Mononuclear cell (primary cell): ENCODE data around the gene IFT122. TPM values are rescaled to one million over a fixed set of nuclear protein-coding genes. Genes with fewer than 3 reads are reported as not detected.

Experiments used
- H3K27me3 ChIP-seq: 2 replicates; pipeline ENCODE4 v1.6.0; 2011; ENCODE audit warnings: low read length, control low read depth; ENCODE audit not compliant: insufficient read depth
- H3K4me1 ChIP-seq: 2 replicates; pipeline ENCODE4 v1.5.1; 2011; ENCODE audit warnings: mild to moderate bottlenecking, low read length, control low read depth; ENCODE audit not compliant: insufficient read depth
- H3K4me3 ChIP-seq: 2 replicates; pipeline ENCODE4 v1.5.1; 2011; ENCODE audit warnings: mild to moderate bottlenecking, low read length, moderate library complexity
- H3K9me3 ChIP-seq: 2 replicates; pipeline ENCODE4 v1.5.1; 2011; ENCODE audit warnings: low read depth, mild to moderate bottlenecking, control low read depth, low read length
- total RNA-seq: library from RNA; depleted of rRNA; stranded (reverse); fragments of >200 nt; gene quantifications from one replicate; pipeline ENCODE4 v1.2.3, GENCODE V29; 2012

The IFT122 gene
- total RNA-seq, 1 donor = 8.3 TPM

- H3K27me3 ChIP-seq = no peaks in the 10 kb centered on the region
- H3K4me1 ChIP-seq = peaks cover 27% of the 10 kb centered on the region
- H3K9me3 ChIP-seq = no peaks in the 10 kb centered on the region
- H3K4me3 ChIP-seq = no peak overlapping the region
These were observed 117.5 kb downstream of the IFT122 start for GRCh38 chr3:129557548-129557894.

- peaks cover 26% of the 10 kb centered on the region for H3K4me1 ChIP-seq
- no peak overlapping the region for H3K4me3 ChIP-seq
- no peaks in the 10 kb centered on the region for H3K27me3 ChIP-seq
- no peaks in the 10 kb centered on the region for H3K9me3 ChIP-seq
These were observed 118.2 kb downstream of the IFT122 start for GRCh38 chr3:129558081-129558771.

GRCh38 chr3:129558772-129559564 is 118.9 kb downstream of the IFT122 start:
- peaks cover 18% of the 10 kb centered on the region for H3K4me1 ChIP-seq
- no peaks in the 10 kb centered on the region for H3K27me3 ChIP-seq
- H3K9me3 ChIP-seq = no peaks in the 10 kb centered on the region
- no peak overlapping the region for H3K4me3 ChIP-seq

- Histone ChIP-seq H3K4me1 (peaks cover 12% of the 10 kb centered on the region), H3K9me3 (no peaks in the 10 kb centered on the region), H3K27me3 (no peaks in the 10 kb centered on the region), H3K4me3 (no peak overlapping the region)
These were observed 119.6 kb downstream of the IFT122 start for GRCh38 chr3:129559565-129560079.

- peaks cover 5% of the 10 kb centered on the region for H3K4me1 ChIP-seq
- no peak overlapping the region for H3K4me3 ChIP-seq
- no peaks in the 10 kb centered on the region for H3K27me3 ChIP-seq
- H3K9me3 ChIP-seq = no peaks in the 10 kb centered on the region
These were observed 120.3 kb downstream of the IFT122 start for GRCh38 chr3:129560269-129560787.

GRCh38 chr3:129560911-129561594 is 121.0 kb downstream of the IFT122 start:
- Histone ChIP-seq H3K27me3 (no peaks in the 10 kb centered on the region), H3K9me3 (no peaks in the 10 kb centered on the region), H3K4me1 (peaks cover 5% of the 10 kb centered on the region), H3K4me3 (no peak overlapping the region)

GRCh38 chr3:129561619-129562248 is 121.7 kb downstream of the IFT122 start:
- Histone ChIP-seq H3K4me1 (peaks cover 5% of the 10 kb centered on the region), H3K27me3 (no peaks in the 10 kb centered on the region), H3K4me3 (no peak overlapping the region), H3K9me3 (no peaks in the 10 kb centered on the region)

- H3K4me3 ChIP-seq = no peak overlapping the region
- H3K4me1 ChIP-seq = peaks cover 11% of the 10 kb centered on the region
- H3K27me3 ChIP-seq = no peaks in the 10 kb centered on the region
- no peaks in the 10 kb centered on the region for H3K9me3 ChIP-seq
These were observed 122.8 kb downstream of the IFT122 start for GRCh38 chr3:129562803-129563202.

- no peaks in the 10 kb centered on the region for H3K9me3 ChIP-seq
- no peak overlapping the region for H3K4me3 ChIP-seq
- no peaks in the 10 kb centered on the region for H3K27me3 ChIP-seq
- peaks cover 11% of the 10 kb centered on the region for H3K4me1 ChIP-seq
These were observed 123.3 kb downstream of the IFT122 start for GRCh38 chr3:129563332-129563731.

GRCh38 chr3:129563850-129564535 is 124.0 kb downstream of the IFT122 start:
- Histone ChIP-seq H3K4me1 (peaks cover 7% of the 10 kb centered on the region), H3K27me3 (no peaks in the 10 kb centered on the region), H3K4me3 (no peak overlapping the region), H3K9me3 (no peaks in the 10 kb centered on the region)

GRCh38 chr3:129564981-129565644 is 125.1 kb downstream of the IFT122 start:
- H3K4me3 ChIP-seq = no peak overlapping the region
- no peaks in the 10 kb centered on the region for H3K9me3 ChIP-seq
- H3K4me1 ChIP-seq = peaks cover 6% of the 10 kb centered on the region
- H3K27me3 ChIP-seq = no peaks in the 10 kb centered on the region

- no peak overlapping the region for H3K4me3 ChIP-seq
- no peaks in the 10 kb centered on the region for H3K9me3 ChIP-seq
- H3K27me3 ChIP-seq = no peaks in the 10 kb centered on the region
- peaks cover 6% of the 10 kb centered on the region for H3K4me1 ChIP-seq
These were observed 125.9 kb downstream of the IFT122 start for GRCh38 chr3:129565902-129566301.

- H3K4me1 ChIP-seq = peaks cover 6% of the 10 kb centered on the region
- no peaks in the 10 kb centered on the region for H3K9me3 ChIP-seq
- H3K4me3 ChIP-seq = no peak overlapping the region
- no peaks in the 10 kb centered on the region for H3K27me3 ChIP-seq
These were observed 127.2 kb downstream of the IFT122 start for GRCh38 chr3:129567176-129567705.
